ENCODE data around the gene PCYT1B. TPM values are rescaled to one million over a fixed set of nuclear protein-coding genes. Genes with fewer than 3 reads are reported as not detected.

The PCYT1B gene
- total RNA-seq (ENCODE audit: low replicate concordance), result 5.7 and 21.3 TPM in 2 replicates
- long read RNA-seq, partial matches to known transcripts, result 1 of 4 reads
- long read RNA-seq, other reads (novel, unspliced or antisense), result 0 of 4 reads

GRCh38 chrX:24647257-24648058, at the start of gene PCYT1B:
Gene PCYT1B, minus strand, starts transcription at chrX:24647347. Its CDS starts 242 bp downstream, at chrX:24647105.
- Mint-ChIP-seq H3K27ac (peak within 1 kb of the TSS; percentile 77), H3K36me3 (no peaks in the 10 kb centered on the region), H3K27me3 (peaks cover 23% of the 10 kb centered on the region), H3K9me3 (no peaks in the 10 kb centered on the region), H3K4me1 (ENCODE audit: unreplicated experiment) (peaks cover 13% of the 10 kb centered on the region), H3K4me3 (peak within 1 kb of the TSS; percentile 94)
- peak; percentile 83 for DNase-seq (ENCODE audit: extremely low spot score, unreplicated experiment)
- TF ChIP-seq, protein P1, sequence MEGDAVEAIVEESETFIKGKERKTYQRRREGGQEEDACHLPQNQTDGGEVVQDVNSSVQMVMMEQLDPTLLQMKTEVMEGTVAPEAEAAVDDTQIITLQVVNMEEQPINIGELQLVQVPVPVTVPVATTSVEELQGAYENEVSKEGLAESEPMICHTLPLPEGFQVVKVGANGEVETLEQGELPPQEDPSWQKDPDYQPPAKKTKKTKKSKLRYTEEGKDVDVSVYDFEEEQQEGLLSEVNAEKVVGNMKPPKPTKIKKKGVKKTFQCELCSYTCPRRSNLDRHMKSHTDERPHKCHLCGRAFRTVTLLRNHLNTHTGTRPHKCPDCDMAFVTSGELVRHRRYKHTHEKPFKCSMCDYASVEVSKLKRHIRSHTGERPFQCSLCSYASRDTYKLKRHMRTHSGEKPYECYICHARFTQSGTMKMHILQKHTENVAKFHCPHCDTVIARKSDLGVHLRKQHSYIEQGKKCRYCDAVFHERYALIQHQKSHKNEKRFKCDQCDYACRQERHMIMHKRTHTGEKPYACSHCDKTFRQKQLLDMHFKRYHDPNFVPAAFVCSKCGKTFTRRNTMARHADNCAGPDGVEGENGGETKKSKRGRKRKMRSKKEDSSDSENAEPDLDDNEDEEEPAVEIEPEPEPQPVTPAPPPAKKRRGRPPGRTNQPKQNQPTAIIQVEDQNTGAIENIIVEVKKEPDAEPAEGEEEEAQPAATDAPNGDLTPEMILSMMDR (conservative IDR thresholded peaks at IDR 0.05), result no peak

- Mint-ChIP-seq H3K4me3 (peak overlapping the region; percentile 47), H3K4me1 (ENCODE audit: unreplicated experiment) (peaks cover 33% of the 10 kb centered on the region), H3K27ac (no peak overlapping the region), H3K36me3 (peaks cover 10% of the 10 kb centered on the region), H3K9me3 (no peaks in the 10 kb centered on the region), H3K27me3 (no peaks in the 10 kb centered on the region)
- DNase-seq (ENCODE audit: extremely low spot score, unreplicated experiment), result no peak
- TF ChIP-seq, protein P1 (conservative IDR thresholded peaks at IDR 0.05), result no peak
Measured at GRCh38 chrX:24696294-24696693, 49.1 kb upstream of the PCYT1B start.

DNA sequence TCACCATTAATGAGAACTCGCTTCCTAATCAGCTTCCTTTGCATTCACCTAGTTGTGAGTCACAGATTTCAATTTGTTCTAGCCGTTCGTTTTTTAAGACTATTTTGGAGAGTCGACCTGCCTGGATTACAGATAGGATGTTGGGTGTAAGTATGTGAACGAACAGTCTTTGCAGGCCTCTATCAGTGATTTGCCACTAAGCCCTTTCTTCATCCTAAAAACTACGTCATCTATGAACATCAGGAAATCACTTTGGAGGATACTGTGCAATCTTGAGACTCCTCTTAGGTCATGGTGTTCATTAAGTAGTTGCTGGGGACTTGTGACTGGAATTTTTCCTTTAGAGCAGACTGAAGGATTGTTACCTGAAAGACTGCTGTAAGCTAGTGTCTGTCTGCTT, 47.7 kb upstream of the PCYT1B start:
- TF ChIP-seq, protein P1 (conservative IDR thresholded peaks at IDR 0.05), result no peak
- peak overlapping the region; percentile 32 for H3K27ac Mint-ChIP-seq
- H3K36me3 Mint-ChIP-seq, result peaks cover 7% of the 10 kb centered on the region
- H3K4me3 Mint-ChIP-seq, result peak overlapping the region; percentile 95
- no peak for DNase-seq (ENCODE audit: extremely low spot score, unreplicated experiment)
- no peaks in the 10 kb centered on the region for H3K27me3 Mint-ChIP-seq
- H3K4me1 Mint-ChIP-seq (ENCODE audit: unreplicated experiment), result peaks cover 33% of the 10 kb centered on the region
- no peaks in the 10 kb centered on the region for H3K9me3 Mint-ChIP-seq

DNA sequence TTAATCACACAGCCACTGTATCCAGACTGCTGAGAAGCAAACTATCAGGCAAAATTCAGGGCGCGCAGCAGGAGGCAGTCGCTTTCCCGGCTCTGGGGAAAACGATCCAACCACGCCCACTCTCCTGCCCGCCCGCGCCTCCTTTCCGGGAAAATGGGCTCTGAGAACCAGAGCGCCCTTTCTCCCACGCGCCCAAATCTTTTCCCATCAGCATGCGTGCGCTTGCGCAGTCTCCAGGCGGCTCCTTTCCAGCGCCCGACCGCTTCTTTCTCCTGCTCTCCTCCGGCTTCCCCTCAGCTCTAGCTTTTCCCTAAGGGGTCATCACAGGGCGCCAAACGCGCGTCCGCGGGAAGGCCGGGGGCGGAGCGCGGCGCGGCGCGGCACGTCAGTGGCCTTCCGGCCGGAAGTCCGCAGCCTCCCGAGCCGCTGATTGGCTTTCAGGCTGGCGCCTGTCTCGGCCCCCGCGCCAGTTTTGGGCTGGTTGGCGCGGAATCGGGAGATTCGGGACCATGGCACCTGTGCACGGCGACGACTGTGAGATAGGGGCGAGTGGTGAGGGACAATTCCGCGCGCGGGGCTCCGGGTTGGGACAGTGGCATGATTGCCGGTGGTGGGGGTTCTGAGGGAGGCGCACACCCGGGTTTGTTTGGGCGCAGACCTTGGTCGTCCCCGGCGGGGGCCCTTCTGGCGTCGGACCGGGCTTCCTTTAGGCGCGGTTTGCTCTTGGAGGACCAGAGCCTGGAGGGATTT, 46.5 kb upstream of the PCYT1B start, which contains the start of gene POLA1:
TSS of gene POLA1 (plus strand) at position 466 of the 750 bp plus-strand sequence. CDS start at position 510, 44 bp downstream.
- H3K9me3 Mint-ChIP-seq, result no peaks in the 10 kb centered on the region
- H3K4me1 Mint-ChIP-seq (ENCODE audit: unreplicated experiment), result peaks cover 33% of the 10 kb centered on the region

GRCh38 chrX:24692305-24692704, 45.2 kb upstream of the PCYT1B start:
- H3K4me1 Mint-ChIP-seq (ENCODE audit: unreplicated experiment), result peaks cover 33% of the 10 kb centered on the region
- no peak for DNase-seq (ENCODE audit: extremely low spot score, unreplicated experiment)
- no peak overlapping the region for H3K27ac Mint-ChIP-seq
- peaks cover 5% of the 10 kb centered on the region for H3K36me3 Mint-ChIP-seq
- TF ChIP-seq, protein P1 (conservative IDR thresholded peaks at IDR 0.05), result no peak
- no peaks in the 10 kb centered on the region for H3K27me3 Mint-ChIP-seq
- H3K4me3 Mint-ChIP-seq, result peak overlapping the region; percentile 73
- no peaks in the 10 kb centered on the region for H3K9me3 Mint-ChIP-seq

More for the DNA sequence above, 46.5 kb upstream of the PCYT1B start, which contains the start of gene POLA1:
- no peaks in the 10 kb centered on the region for H3K27me3 Mint-ChIP-seq
- peaks cover 5% of the 10 kb centered on the region for H3K36me3 Mint-ChIP-seq
- TF ChIP-seq, protein P1 (conservative IDR thresholded peaks at IDR 0.05), result peak; percentile 35
- peak within 1 kb of the TSS; percentile 92 for H3K27ac Mint-ChIP-seq
- peak within 1 kb of the TSS; percentile 95 for H3K4me3 Mint-ChIP-seq
- peak; percentile 98 for DNase-seq (ENCODE audit: extremely low spot score, unreplicated experiment)
